ENCODE measurements around the gene GTF2IRD1. TPM values are rescaled to one million over a fixed set of nuclear protein-coding genes. Genes with fewer than 3 reads are reported as not detected.

GTF2IRD1 gene
- total and polyA plus RNA-seq, 2 of the 13 experiments (the other 11 are each of a cell fraction or from before 2014, with no cell fraction given), result 16.5 to 26.7 TPM

- TF ChIP-seq HINFP (CRISPR knock-in tag; IDR thresholded peaks at IDR 0.05; ENCODE audit: low read depth), result no peak
- TF ChIP-seq ZBTB49 (CRISPR knock-in tag; IDR thresholded peaks at IDR 0.05; ENCODE audit: borderline replicate concordance), result no peak
- no peak for TF ChIP-seq BRF2 (CRISPR knock-in tag; IDR thresholded peaks at IDR 0.05)
- TF ChIP-seq KAT8 (CRISPR knock-in tag; IDR thresholded peaks at IDR 0.05), result no peak
- TF ChIP-seq HNF4G (IDR thresholded peaks at IDR 0.05; ENCODE audit: borderline replicate concordance, low read depth, low read length), result no peak; the same call in 1 of the 2 replicates
- TF ChIP-seq HNF4G (CRISPR knock-in tag; IDR thresholded peaks at IDR 0.05; ENCODE audit: borderline replicate concordance, low read depth), result no peak
- TF ChIP-seq ATF5 (CRISPR knock-in tag; IDR thresholded peaks at IDR 0.05; ENCODE audit: low read depth), result no peak
- TF ChIP-seq DDIT3 (CRISPR knock-in tag; IDR thresholded peaks at IDR 0.05), result no peak
- TF ChIP-seq ZNF704 (CRISPR knock-in tag; IDR thresholded peaks at IDR 0.05; ENCODE audit: borderline replicate concordance), result no peak
- TF ChIP-seq FOXO4 (CRISPR knock-in tag; conservative IDR thresholded peaks at IDR 0.05), result no peak
- no peak for TF ChIP-seq HCFC1 (IDR thresholded peaks at IDR 0.05; ENCODE audit: low read depth, low read length)
- no peak for TF ChIP-seq ZNF280B (CRISPR knock-in tag; IDR thresholded peaks at IDR 0.05; ENCODE audit: borderline replicate concordance)
- TF ChIP-seq ZNF101 (CRISPR knock-in tag; IDR thresholded peaks at IDR 0.05; ENCODE audit: borderline replicate concordance, low read depth), result no peak
- TF ChIP-seq ZNF709 (CRISPR knock-in tag; IDR thresholded peaks at IDR 0.05), result no peak
- no peak for TF ChIP-seq FOXA3 (CRISPR knock-in tag; IDR thresholded peaks at IDR 0.05)
- TF ChIP-seq NBN (conservative IDR thresholded peaks at IDR 0.05), result no peak
Observed at GRCh38 chr7:74452748-74453321, 871 bp upstream of the GTF2IRD1 start (continued).
